GM12874 (cell line): ENCODE results near the gene TMEM79.

ENCODE experiments used
- CTCF ChIP-seq: IDR thresholded peaks from 2 replicates; pipeline ENCODE4 v1.5.1; 2011; ENCODE audit warnings: low read depth, mild to moderate bottlenecking, control low read depth, low read length, moderate library complexity; ENCODE audit not compliant: insufficient read depth

Gene TMEM79

GRCh38 chr1:156308078-156308477 lies 24.0 kb downstream of the TMEM79 start:
- no peak for TF ChIP-seq CTCF

- TF ChIP-seq CTCF = no peak
Measured at GRCh38 chr1:156310962-156311361, 26.8 kb downstream of the TMEM79 start.

GRCh38 chr1:156316909-156317308 lies 32.8 kb downstream of the TMEM79 start:
- no peak for TF ChIP-seq CTCF

GRCh38 chr1:156319664-156320063 lies 35.5 kb downstream of the TMEM79 start:
- 0 out of 2 replicates have a peak, but pooled peaks have one; percentile 15 for TF ChIP-seq CTCF

- TF ChIP-seq CTCF = no peak
Measured at GRCh38 chr1:156320560-156320959, 36.4 kb downstream of the TMEM79 start.

GRCh38 chr1:156336242-156336641 lies 52.1 kb downstream of the TMEM79 start:
- TF ChIP-seq CTCF = peak; percentile 36; the same call in 1 of the 2 replicates

GRCh38 chr1:156337052-156337887 lies 53.1 kb downstream of the TMEM79 start:
- no peak for TF ChIP-seq CTCF
